ENCODE data around the gene GSG1L.

Gene GSG1L

GRCh38 chr16:28013878-28014277 lies 49.6 kb downstream of the GSG1L start:
- DNase-seq (ENCODE audit: low spot score), result no peak

GRCh38 chr16:28013392-28013791 lies 50.1 kb downstream of the GSG1L start:
- DNase-seq (ENCODE audit: low spot score), result no peak

- DNase-seq (ENCODE audit: low spot score), result no peak
Measured at GRCh38 chr16:28011971-28012445, 51.5 kb downstream of the GSG1L start.

- DNase-seq (ENCODE audit: low spot score), result no peak
Measured at GRCh38 chr16:28011223-28011622, 52.3 kb downstream of the GSG1L start.

- DNase-seq (ENCODE audit: low spot score), result peak; percentile 37
Measured at GRCh38 chr16:28010671-28011070, 52.8 kb downstream of the GSG1L start.

- DNase-seq (ENCODE audit: low spot score), result no peak
Measured at GRCh38 chr16:28009586-28010373, 53.7 kb downstream of the GSG1L start.

GRCh38 chr16:28003923-28004322 lies 59.6 kb downstream of the GSG1L start:
- DNase-seq (ENCODE audit: low spot score), result no peak

GRCh38 chr16:28003021-28003865 lies 60.3 kb downstream of the GSG1L start:
- DNase-seq (ENCODE audit: low spot score), result peak; percentile 11

GRCh38 chr16:28001642-28002041 lies 61.9 kb downstream of the GSG1L start:
- DNase-seq (ENCODE audit: low spot score), result no peak

GRCh38 chr16:28001184-28001583 lies 62.3 kb downstream of the GSG1L start:
- DNase-seq (ENCODE audit: low spot score), result no peak

- no peak for DNase-seq (ENCODE audit: low spot score)
Measured at GRCh38 chr16:28000314-28001169, 63.0 kb downstream of the GSG1L start.

- DNase-seq (ENCODE audit: low spot score), result no peak
Measured at GRCh38 chr16:27999687-28000086, 63.8 kb downstream of the GSG1L start.

GRCh38 chr16:27995378-27995777 lies 68.1 kb downstream of the GSG1L start:
- no peak for DNase-seq (ENCODE audit: low spot score)

GRCh38 chr16:27994686-27995085 lies 68.8 kb downstream of the GSG1L start:
- no peak for DNase-seq (ENCODE audit: low spot score)

GRCh38 chr16:27993587-27993986 lies 69.9 kb downstream of the GSG1L start:
- no peak for DNase-seq (ENCODE audit: low spot score)

GRCh38 chr16:27991876-27992275 lies 71.6 kb downstream of the GSG1L start:
- no peak for DNase-seq (ENCODE audit: low spot score)

GRCh38 chr16:27985981-27986380 lies 77.5 kb downstream of the GSG1L start:
- DNase-seq (ENCODE audit: low spot score), result no peak

- DNase-seq (ENCODE audit: low spot score), result no peak
Measured at GRCh38 chr16:27984121-27984520, 79.4 kb downstream of the GSG1L start.

- no peak for DNase-seq (ENCODE audit: low spot score)
Measured at GRCh38 chr16:27983244-27983643, 80.3 kb downstream of the GSG1L start.

GRCh38 chr16:27982184-27982583 lies 81.3 kb downstream of the GSG1L start:
- DNase-seq (ENCODE audit: low spot score), result no peak

- no peak for DNase-seq (ENCODE audit: low spot score)
Measured at GRCh38 chr16:27980919-27981700, 82.4 kb downstream of the GSG1L start.
